Measurements from ENCODE around the gene TMEM123. TPM values are rescaled to one million over a fixed set of nuclear protein-coding genes. Genes with fewer than 3 reads are reported as not detected.

TMEM123 gene
- total and polyA plus RNA-seq, 2 of the 13 experiments (the other 11 are each of a cell fraction or from before 2014, with no cell fraction given), result 365 to 2,761 TPM

- H3K27me3 ChIP-seq (ENCODE audit: control insufficient read depth in 1 of 2, insufficient read depth in 2 of 2, low read length in 2 of 2), result no peaks in the 10 kb centered on the region
- intact Hi-C loops (cut with micrococcal nuclease; ENCODE audit: unreplicated experiment) (no loop called here), in situ Hi-C loops (cut with HindIII; ENCODE audit: extremely low pct_ligation_motif_present, low pct_unique_long_range_greater_than_20kb) (no loop called here)
- H3K4me3 ChIP-seq (replicated peaks in 1 of 3; ENCODE audit: insufficient read depth in 1 of 3, low read depth in 2 of 3, low read length in 3 of 3), result no peak overlapping the region
- no peaks in the 10 kb centered on the region for H4K20me1 ChIP-seq (ENCODE audit: insufficient read depth, low read length)
- H3K9ac ChIP-seq (ENCODE audit: insufficient read depth, low read depth, low read length), result no peak overlapping the region
- BruUV-seq (replicated peaks), result no TSS peak
- no peak for FAIRE-seq
- POLR2A ChIA-PET, result no interaction called here
- TF ChIP-seq ZBTB38 (CRISPR knock-in tag; IDR thresholded peaks at IDR 0.05) (peak; percentile 46; the same call in 1 of the 2 replicates), PCBP1 (IDR thresholded peaks at IDR 0.05; ENCODE audit: borderline replicate concordance, low read depth, low read length) (no peak), MXD4 (CRISPR knock-in tag; IDR thresholded peaks at IDR 0.05) (no peak), ZMYM4 (CRISPR knock-in tag; IDR thresholded peaks at IDR 0.05) (peak; percentile 31; the same call in 1 of the 2 replicates), ZNF687 (CRISPR knock-in tag; IDR thresholded peaks at IDR 0.05) (peak; percentile 30; the same call in 1 of the 2 replicates), ZBTB33 (CRISPR knock-in tag; IDR thresholded peaks at IDR 0.05) (peak; percentile 54; the same call in 1 of the 2 replicates)
- WGBS (ENCODE audit: low lambda C conversion rate), result 100% methylated on average over 6 of the region's 9 CpGs
- H3K36me3 ChIP-seq (replicated peaks in 1 of 2; ENCODE audit: control insufficient read depth in 1 of 2, insufficient read depth in 2 of 2, low read length in 2 of 2), result no peaks in the 10 kb centered on the region
- H3K9me3 ChIP-seq (ENCODE audit: low read length), result no peaks in the 10 kb centered on the region
- DNase-seq (ENCODE audit: low spot score), result no peak
- H3K79me2 ChIP-seq (ENCODE audit: insufficient read depth, low read length), result peaks cover 7% of the 10 kb centered on the region
- H3K4me1 ChIP-seq (ENCODE audit: insufficient read depth, low read length), result peaks cover 95% of the 10 kb centered on the region
- CTCF ChIA-PET (ENCODE audit: low intra/inter-chr PET ratio, low total read pairs), result no interaction called here
- no peak overlapping the region for H3K27ac ChIP-seq (ENCODE audit: extremely low read length, insufficient read depth, low read length)
- H3K4me2 ChIP-seq (ENCODE audit: low read depth, low read length), result no peak overlapping the region
- no peak overlapping the region for H2AFZ ChIP-seq (ENCODE audit: low read length)
- ATAC-seq, result no peak
Observed at GRCh38 chr11:102464037-102464436, 11.5 kb upstream of the TMEM123 start.

Measured in HepG2 (cell line).